22Rv1 (cell line): Measurements from ENCODE around the gene TEX35.
A peak's percentile ranks its signal among the peaks of the same experiment; 100 is the strongest.

Source experiments
- ZFX ChIP-seq: fragments of 450-650 bp; IDR thresholded peaks from 2 replicates; pipeline ENCODE4 v1.6.1; 2017; ENCODE audit warnings: antibody characterized with exemption, borderline replicate concordance
- TF ChIP-seq, protein P1 (sequence below): fragments of 450-650 bp; IDR thresholded peaks from 2 replicates; pipeline ENCODE4 v1.5.1; 2017; ENCODE audit warnings: mild to moderate bottlenecking

GRCh38 chr1:178513278-178513983, 522 bp downstream of the TEX35 start:
- TF ChIP-seq, protein P1, sequence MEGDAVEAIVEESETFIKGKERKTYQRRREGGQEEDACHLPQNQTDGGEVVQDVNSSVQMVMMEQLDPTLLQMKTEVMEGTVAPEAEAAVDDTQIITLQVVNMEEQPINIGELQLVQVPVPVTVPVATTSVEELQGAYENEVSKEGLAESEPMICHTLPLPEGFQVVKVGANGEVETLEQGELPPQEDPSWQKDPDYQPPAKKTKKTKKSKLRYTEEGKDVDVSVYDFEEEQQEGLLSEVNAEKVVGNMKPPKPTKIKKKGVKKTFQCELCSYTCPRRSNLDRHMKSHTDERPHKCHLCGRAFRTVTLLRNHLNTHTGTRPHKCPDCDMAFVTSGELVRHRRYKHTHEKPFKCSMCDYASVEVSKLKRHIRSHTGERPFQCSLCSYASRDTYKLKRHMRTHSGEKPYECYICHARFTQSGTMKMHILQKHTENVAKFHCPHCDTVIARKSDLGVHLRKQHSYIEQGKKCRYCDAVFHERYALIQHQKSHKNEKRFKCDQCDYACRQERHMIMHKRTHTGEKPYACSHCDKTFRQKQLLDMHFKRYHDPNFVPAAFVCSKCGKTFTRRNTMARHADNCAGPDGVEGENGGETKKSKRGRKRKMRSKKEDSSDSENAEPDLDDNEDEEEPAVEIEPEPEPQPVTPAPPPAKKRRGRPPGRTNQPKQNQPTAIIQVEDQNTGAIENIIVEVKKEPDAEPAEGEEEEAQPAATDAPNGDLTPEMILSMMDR = peak; percentile 44
- no peak for TF ChIP-seq ZFX
